Adrenal gland (tissue), 5 donors: ENCODE data around the gene DHRS1.

Experiments
- POLR2A ChIP-seq, 2 donors: fragments of 450-650 bp; IDR thresholded peaks; one replicate each; pipeline ENCODE4 v1.6.1; 2017; ENCODE audit warnings: antibody characterized with exemption in 2 of 2, mild to moderate bottlenecking in 2 of 2, moderate library complexity in 1 of 2
- TF ChIP-seq, protein P1 (sequence below), 6 experiments: fragments of 450-650 bp in 4 of 6; fragments of 200-600 bp in 2 of 6; sonication (generic) in 1 of 6; IDR thresholded peaks; 1 replicate in 5 of 6; 2 replicates in 1 of 6; pipeline versions ENCODE4 v1.5.1 to v1.8.0; 2016 to 2021; ENCODE audit warnings: antibody characterized with exemption in 6 of 6, mild to moderate bottlenecking in 2 of 6, moderate library complexity in 1 of 6
- donor health status: DM: no; HTN: no; CAD: no.

DNA sequence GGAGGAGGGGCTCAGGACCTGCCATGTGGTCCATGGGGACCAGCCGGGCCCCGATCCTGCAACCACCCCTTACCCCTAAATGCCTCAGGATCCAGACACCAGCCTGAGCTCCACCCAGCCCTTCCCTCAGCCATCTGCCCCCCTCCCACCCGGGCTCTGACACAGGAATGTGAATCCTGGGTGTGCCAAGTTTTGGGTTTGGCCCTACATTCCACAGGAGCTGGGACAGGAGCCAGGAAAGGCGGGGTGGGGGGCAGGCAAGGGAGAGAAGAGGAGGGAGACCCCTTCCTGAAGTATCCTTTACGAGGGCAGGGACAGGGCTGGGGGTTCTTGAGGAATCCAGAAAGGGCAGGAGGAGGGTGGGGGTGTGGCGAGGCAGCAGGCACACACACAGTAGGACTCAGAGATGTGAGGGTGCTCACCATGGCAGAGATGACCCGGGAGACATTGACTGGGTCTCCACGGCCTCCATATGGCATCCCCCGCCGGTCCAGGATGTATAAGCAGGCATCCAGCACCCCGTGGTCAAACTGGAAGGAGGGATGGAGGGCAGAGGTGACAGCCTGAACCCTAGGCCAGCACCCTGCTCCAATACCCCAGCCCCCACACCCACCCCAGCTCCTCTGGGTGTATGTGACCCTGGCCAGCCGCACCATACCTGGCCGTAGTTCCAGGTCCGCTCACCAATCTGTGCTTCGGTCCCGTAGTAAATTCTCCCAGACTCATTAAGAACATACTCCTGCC, 40.1 kb downstream of the DHRS1 start:
- TF ChIP-seq, protein P1, sequence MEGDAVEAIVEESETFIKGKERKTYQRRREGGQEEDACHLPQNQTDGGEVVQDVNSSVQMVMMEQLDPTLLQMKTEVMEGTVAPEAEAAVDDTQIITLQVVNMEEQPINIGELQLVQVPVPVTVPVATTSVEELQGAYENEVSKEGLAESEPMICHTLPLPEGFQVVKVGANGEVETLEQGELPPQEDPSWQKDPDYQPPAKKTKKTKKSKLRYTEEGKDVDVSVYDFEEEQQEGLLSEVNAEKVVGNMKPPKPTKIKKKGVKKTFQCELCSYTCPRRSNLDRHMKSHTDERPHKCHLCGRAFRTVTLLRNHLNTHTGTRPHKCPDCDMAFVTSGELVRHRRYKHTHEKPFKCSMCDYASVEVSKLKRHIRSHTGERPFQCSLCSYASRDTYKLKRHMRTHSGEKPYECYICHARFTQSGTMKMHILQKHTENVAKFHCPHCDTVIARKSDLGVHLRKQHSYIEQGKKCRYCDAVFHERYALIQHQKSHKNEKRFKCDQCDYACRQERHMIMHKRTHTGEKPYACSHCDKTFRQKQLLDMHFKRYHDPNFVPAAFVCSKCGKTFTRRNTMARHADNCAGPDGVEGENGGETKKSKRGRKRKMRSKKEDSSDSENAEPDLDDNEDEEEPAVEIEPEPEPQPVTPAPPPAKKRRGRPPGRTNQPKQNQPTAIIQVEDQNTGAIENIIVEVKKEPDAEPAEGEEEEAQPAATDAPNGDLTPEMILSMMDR (IDR thresholded peaks at IDR 0.05) = no peak
- no peak for TF ChIP-seq POLR2A (IDR thresholded peaks at IDR 0.05)
